GM21447 (cell line): ENCODE measurements around the gene KLC1.
A peak's percentile ranks its signal among the peaks of the same experiment; 100 is the strongest.
"Not testable (repeated sequence)": the region's sequence is repeated elsewhere in the genome, so short reads cannot be mapped to it uniquely, and the experiment has no call there.

Source experiments
- ATAC-seq: cut with Tn5 transposase; IDR thresholded peaks from one replicate; pipeline ENCODE4 v1.9.1; 2021; ENCODE audit not compliant: unreplicated experiment

KLC1 gene

GRCh38 chr14:103624860-103625259 is 4.2 kb upstream of the KLC1 start:
- ATAC-seq: no peak

GRCh38 chr14:103625356-103626095 is 3.5 kb upstream of the KLC1 start:
- no peak for ATAC-seq

GRCh38 chr14:103626146-103626850 is 2.7 kb upstream of the KLC1 start:
- no peak for ATAC-seq

- no peak for ATAC-seq
Observed at GRCh38 chr14:103627073-103628025, 1.7 kb upstream of the KLC1 start.

GRCh38 chr14:103628221-103628683 is 759 bp upstream of the KLC1 start:
- no peak for ATAC-seq

GRCh38 chr14:103629503-103630121 is 601 bp downstream of the KLC1 start:
- peak; percentile 29 for ATAC-seq

GRCh38 chr14:103630364-103631108 is 1.5 kb downstream of the KLC1 start:
- ATAC-seq: no peak

- no peak for ATAC-seq
Observed at GRCh38 chr14:103633391-103633790, 4.4 kb downstream of the KLC1 start.

- ATAC-seq: no peak
Observed at GRCh38 chr14:103634156-103634555, 5.1 kb downstream of the KLC1 start.

- ATAC-seq: no peak
Observed at GRCh38 chr14:103638594-103638993, 9.6 kb downstream of the KLC1 start.

GRCh38 chr14:103641161-103641560 is 12.2 kb downstream of the KLC1 start:
- no peak for ATAC-seq

GRCh38 chr14:103646189-103646588 is 17.2 kb downstream of the KLC1 start:
- ATAC-seq: no peak

- ATAC-seq: no peak
Observed at GRCh38 chr14:103649001-103649400, 20.0 kb downstream of the KLC1 start.

GRCh38 chr14:103650213-103650612 is 21.2 kb downstream of the KLC1 start:
- ATAC-seq: no peak

GRCh38 chr14:103651585-103651984 is 22.6 kb downstream of the KLC1 start:
- no peak for ATAC-seq

- no peak for ATAC-seq
Observed at GRCh38 chr14:103652806-103653205, 23.8 kb downstream of the KLC1 start.

GRCh38 chr14:103653336-103653735 is 24.3 kb downstream of the KLC1 start:
- not testable (repeated sequence) for ATAC-seq

GRCh38 chr14:103653805-103654204 is 24.8 kb downstream of the KLC1 start:
- no peak for ATAC-seq

- ATAC-seq: no peak
Observed at GRCh38 chr14:103654619-103655018, 25.6 kb downstream of the KLC1 start.
